ENCODE measurements around the gene MAP2K1. TPM values are rescaled to one million over a fixed set of nuclear protein-coding genes. Genes with fewer than 3 reads are reported as not detected.
A peak's percentile ranks its signal among the peaks of the same experiment; 100 is the strongest.

Gene MAP2K1
- total RNA-seq, 2 donors from 2014 or later = 83.3 to 98.1 TPM

DNA sequence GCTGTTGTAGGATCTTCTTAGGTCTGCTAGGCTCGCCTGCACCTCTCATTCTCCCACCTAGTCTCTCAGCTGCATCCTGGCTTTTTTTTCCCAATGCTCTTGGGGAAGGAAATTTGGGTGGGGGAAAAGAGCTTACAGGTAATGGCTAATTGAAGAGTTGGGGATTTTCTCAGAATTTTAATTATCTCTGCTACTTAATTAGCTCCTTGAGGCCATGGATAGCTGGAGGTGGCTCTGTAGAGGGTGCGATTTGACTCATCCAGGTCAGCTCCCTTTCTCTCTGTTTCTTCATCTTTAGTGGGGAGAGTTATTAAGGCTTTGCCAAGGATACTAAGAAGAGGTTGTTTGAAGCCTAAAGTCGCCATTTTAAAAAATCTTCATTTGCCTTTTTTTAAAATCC lies 88.3 kb downstream of the MAP2K1 start:
- ATAC-seq (replicated peaks in 1 of 2) (no peak), DNase-seq (no peak)
- Mint-ChIP-seq H3K4me1 (ENCODE audit: low read depth) (peaks cover 58% of the 10 kb centered on the region), H3K27me3 (ENCODE audit: low read depth) (no peaks in the 10 kb centered on the region), H3K27ac (no peak overlapping the region), H3K36me3 (ENCODE audit: insufficient read depth in 2 of 2) (peaks cover 0 to 3% of the 10 kb centered on the region in 2 donors), H3K9me3 (no peaks in the 10 kb centered on the region), H3K4me3 (no peak overlapping the region)

DNA sequence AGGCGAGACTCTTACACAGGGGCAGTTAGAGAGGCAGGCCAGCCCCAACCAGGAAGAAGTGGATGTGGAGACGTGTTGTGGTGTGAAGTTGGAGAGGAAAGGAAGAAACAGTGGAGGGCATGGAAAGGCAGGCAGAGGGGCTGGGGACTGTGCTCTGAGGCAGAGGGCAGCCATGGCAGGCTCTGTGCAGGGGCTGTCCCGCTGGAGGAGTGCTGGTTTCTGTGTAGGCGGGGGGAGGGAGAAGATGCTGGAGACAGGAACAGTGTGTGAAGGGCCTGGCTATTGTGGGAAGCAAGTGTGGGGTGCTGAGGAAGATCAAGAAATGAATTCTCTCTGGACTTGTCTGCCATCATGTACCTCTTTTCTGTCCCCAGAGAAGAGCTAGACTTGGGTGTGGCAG lies 89.8 kb downstream of the MAP2K1 start:
- Mint-ChIP-seq H3K27me3 (ENCODE audit: low read depth) (no peaks in the 10 kb centered on the region), H3K9me3 (no peaks in the 10 kb centered on the region), H3K27ac (peak overlapping the region; percentile 2), H3K36me3 (ENCODE audit: insufficient read depth in 2 of 2) (peaks cover 3 to 4% of the 10 kb centered on the region in 2 donors), H3K4me1 (ENCODE audit: low read depth) (peaks cover 48% of the 10 kb centered on the region), H3K4me3 (no peak overlapping the region)
- ATAC-seq (replicated peaks in 1 of 2) (no peak), DNase-seq (no peak)

DNA sequence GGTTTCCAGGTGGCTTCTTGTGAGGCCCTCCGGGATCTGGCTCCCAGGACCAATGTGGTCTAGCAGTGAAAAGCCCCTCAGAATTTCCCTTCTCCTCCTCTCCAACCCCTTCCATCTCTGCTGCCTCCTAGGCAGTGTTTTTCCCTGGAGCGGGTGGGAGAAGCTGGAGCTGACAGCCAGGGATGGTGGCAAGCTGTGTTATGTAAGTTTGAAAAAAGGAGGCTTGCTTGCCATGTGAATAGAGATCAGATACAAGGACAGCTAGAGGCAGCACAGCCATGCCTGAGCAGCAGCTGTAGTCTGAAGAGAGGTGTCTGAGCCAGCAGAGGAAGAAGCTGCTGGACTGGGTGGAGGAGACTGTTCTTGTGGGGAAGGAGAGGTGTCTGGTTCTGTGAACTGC lies 90.3 kb downstream of the MAP2K1 start:
- Mint-ChIP-seq H3K4me1 (ENCODE audit: low read depth) (peaks cover 43% of the 10 kb centered on the region), H3K9me3 (no peaks in the 10 kb centered on the region), H3K36me3 (ENCODE audit: insufficient read depth in 2 of 2) (peaks cover 4 to 5% of the 10 kb centered on the region in 2 donors), H3K27ac (no peak overlapping the region), H3K27me3 (ENCODE audit: low read depth) (no peaks in the 10 kb centered on the region), H3K4me3 (no peak overlapping the region)
- DNase-seq (no peak), ATAC-seq (replicated peaks in 1 of 2) (no peak)

DNA sequence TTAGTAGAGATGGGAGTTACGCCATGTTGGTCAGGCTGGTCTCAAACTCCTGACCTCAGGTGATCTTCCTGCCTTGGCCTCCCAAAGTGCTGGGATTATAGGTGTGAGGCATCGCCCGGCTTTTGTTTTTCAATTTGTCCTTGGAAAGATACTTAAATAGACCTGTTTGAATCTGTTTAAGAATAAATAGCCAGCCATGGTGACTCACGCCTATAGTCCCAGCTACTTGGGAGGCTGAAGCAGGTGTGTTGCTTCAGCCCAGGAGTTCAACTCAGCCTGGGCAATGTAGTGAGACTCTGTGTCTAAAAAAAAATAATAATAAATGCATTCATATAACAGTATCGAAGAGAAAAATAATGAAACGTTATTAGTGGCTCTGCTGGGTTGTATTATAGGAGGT lies 93.6 kb downstream of the MAP2K1 start:
- no peak overlapping the region for H3K4me3 Mint-ChIP-seq
- no peaks in the 10 kb centered on the region for H3K27me3 Mint-ChIP-seq (ENCODE audit: low read depth)
- H3K36me3 Mint-ChIP-seq (ENCODE audit: insufficient read depth in 2 of 2) = peaks cover 8 to 11% of the 10 kb centered on the region in 2 donors
- ATAC-seq (replicated peaks in 1 of 2) = no peak
- H3K27ac Mint-ChIP-seq = no peak overlapping the region
- H3K9me3 Mint-ChIP-seq = no peaks in the 10 kb centered on the region
- no peak for DNase-seq
- H3K4me1 Mint-ChIP-seq (ENCODE audit: low read depth) = peaks cover 23% of the 10 kb centered on the region

DNA sequence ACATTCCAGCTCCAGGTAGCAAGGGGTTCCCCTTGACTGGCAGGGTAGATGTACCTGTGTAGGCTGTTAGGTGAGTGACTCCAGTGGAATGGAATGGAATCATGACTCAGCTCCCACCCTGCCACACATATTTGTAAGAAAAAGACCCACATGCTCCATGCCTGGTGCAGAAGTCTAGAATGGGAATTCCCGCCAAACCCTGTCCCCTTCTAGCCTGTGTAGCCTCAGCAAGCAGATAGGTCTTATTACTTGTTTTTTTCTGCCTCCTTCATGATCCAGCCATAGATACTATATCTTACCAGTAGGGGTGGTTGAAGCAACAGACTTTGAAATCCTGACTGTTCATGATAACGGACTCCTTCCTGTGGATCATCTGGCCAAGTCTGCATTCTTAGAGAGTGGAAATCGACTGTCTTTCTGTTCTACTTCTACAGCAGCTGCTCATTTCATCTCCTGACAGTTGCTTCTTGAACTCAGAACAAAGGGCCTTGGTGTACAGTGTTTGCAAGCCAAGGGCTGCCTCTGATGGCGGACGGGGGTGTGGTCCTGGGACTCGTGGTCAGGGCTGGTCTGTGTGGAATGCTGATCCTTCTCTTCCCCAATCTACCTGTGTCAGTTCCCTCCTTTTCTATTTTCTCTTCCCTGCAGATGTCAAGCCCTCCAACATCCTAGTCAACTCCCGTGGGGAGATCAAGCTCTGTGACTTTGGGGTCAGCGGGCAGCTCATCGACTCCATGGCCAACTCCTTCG lies 94.6 kb downstream of the MAP2K1 start:
- H3K4me3 Mint-ChIP-seq = no peak overlapping the region
- H3K4me1 Mint-ChIP-seq (ENCODE audit: low read depth) = peaks cover 12% of the 10 kb centered on the region

DNA sequence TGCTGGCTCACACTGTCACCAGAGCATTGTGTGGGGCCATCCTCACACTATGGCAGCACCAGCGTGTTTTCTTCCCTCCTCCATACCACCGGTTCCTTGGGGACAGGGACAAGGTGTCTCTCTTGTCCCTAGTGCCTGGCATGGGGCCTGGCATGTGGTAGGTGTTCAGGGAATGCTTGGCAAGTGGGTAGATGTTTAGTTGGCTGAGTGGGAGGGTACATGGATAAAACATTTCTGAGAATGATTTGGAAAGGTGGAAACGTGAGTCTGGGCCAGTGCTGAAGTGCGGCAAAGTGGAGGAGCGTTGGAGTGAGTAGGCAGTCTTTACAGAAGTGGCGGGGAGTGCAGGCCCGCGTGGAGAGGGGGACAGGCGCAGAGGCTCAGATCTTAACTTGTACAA lies 95.8 kb downstream of the MAP2K1 start:
- Mint-ChIP-seq H3K4me3 (no peak overlapping the region), H3K4me1 (ENCODE audit: low read depth) (peaks cover 5% of the 10 kb centered on the region), H3K36me3 (ENCODE audit: insufficient read depth in 2 of 2) (peaks cover 8 to 15% of the 10 kb centered on the region in 2 donors), H3K9me3 (no peaks in the 10 kb centered on the region), H3K27me3 (ENCODE audit: low read depth) (no peaks in the 10 kb centered on the region), H3K27ac (no peak overlapping the region)
- DNase-seq (no peak), ATAC-seq (replicated peaks in 1 of 2) (no peak)

More for the DNA sequence above, 94.6 kb downstream of the MAP2K1 start:
- Mint-ChIP-seq H3K36me3 (ENCODE audit: insufficient read depth in 2 of 2) (peaks cover 8 to 11% of the 10 kb centered on the region in 2 donors), H3K27ac (no peak overlapping the region), H3K9me3 (no peaks in the 10 kb centered on the region), H3K27me3 (ENCODE audit: low read depth) (no peaks in the 10 kb centered on the region)
- ATAC-seq (replicated peaks in 1 of 2) (no peak), DNase-seq (no peak)

DNA sequence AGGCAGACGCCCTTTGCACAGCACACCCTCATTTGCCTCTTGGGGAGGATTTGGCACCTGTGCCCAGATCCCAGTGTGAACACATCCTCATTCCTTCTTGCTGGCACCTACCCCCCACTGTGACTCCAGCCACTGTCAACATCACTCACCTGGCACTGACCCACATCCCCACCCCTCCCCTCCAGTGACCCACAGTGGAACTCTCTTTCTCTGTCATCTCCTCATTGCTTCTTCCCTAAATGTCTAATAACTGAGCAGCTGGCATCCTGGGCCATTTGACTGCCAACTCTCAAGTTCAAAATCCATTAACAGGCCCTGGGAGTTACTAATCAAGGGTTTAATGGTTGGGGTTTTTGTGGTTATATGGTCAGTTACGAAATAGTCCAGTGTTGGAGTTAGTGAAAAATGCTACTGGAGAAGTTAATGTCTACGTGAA lies 96.4 kb downstream of the MAP2K1 start:
- no peaks in the 10 kb centered on the region for H3K27me3 Mint-ChIP-seq (ENCODE audit: low read depth)

DNA sequence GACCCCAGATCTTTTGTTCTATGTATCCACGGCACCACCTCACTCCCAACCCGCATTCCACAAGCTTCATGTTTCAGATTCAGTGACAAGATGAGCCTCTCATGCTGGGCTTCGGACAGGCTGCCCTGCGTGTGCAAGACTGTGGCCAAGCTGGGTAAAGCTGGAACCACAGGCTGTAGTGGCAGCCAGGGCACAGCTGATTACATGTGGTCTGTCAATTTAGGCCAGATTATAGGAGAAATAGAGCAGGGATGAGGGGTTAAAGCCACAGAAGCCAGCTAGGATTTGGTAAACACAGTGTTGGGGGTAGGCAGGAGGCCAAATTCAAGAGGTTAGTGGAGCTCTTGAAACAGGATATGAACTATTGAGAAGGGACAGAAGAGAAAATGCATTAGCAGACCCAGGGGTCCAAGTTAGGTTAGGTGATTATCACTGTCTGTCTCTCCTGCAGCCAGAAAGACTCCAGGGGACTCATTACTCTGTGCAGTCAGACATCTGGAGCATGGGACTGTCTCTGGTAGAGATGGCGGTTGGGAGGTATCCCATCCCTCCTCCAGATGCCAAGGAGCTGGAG lies 97.9 kb downstream of the MAP2K1 start:
- Mint-ChIP-seq H3K36me3 (ENCODE audit: insufficient read depth in 2 of 2) (peaks cover 8 to 14% of the 10 kb centered on the region in 2 donors), H3K4me1 (ENCODE audit: low read depth) (peaks cover 5% of the 10 kb centered on the region), H3K27ac (peak overlapping the region; percentile 27), H3K4me3 (no peak overlapping the region), H3K27me3 (ENCODE audit: low read depth) (no peaks in the 10 kb centered on the region), H3K9me3 (no peaks in the 10 kb centered on the region)
- DNase-seq (no peak), ATAC-seq (replicated peaks in 1 of 2) (no peak)

More for the DNA sequence above, 96.4 kb downstream of the MAP2K1 start:
- H3K9me3 Mint-ChIP-seq = no peaks in the 10 kb centered on the region
- H3K27ac Mint-ChIP-seq = no peak overlapping the region
- H3K4me1 Mint-ChIP-seq (ENCODE audit: low read depth) = peaks cover 5% of the 10 kb centered on the region
- H3K36me3 Mint-ChIP-seq (ENCODE audit: insufficient read depth in 2 of 2) = peaks cover 8 to 15% of the 10 kb centered on the region in 2 donors
- ATAC-seq (replicated peaks in 1 of 2) = no peak
- no peak for DNase-seq
- no peak overlapping the region for H3K4me3 Mint-ChIP-seq

DNA sequence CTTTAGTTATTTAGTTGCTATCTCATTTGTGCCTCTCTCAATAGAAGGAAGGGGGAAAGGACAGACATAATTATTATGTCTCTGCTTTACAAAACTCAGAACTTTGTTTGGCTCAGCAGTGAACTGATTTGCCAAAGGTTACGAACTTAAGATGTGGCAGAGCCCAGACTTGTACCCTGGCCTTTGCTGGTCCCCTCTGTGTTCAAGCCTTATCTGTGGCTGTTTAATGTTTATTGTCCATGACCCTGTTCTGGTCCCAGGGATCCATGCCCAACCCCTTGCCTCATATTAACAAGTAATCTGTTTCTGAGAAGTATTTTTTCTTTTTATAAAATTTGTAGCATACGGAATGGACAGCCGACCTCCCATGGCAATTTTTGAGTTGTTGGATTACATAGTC lies 100.2 kb downstream of the MAP2K1 start:
- Mint-ChIP-seq H3K27ac (no peak overlapping the region), H3K4me3 (no peak overlapping the region), H3K27me3 (ENCODE audit: low read depth) (no peaks in the 10 kb centered on the region), H3K4me1 (ENCODE audit: low read depth) (no peaks in the 10 kb centered on the region), H3K9me3 (no peaks in the 10 kb centered on the region), H3K36me3 (ENCODE audit: insufficient read depth in 2 of 2) (peaks cover 4 to 11% of the 10 kb centered on the region in 2 donors)
- DNase-seq (no peak), ATAC-seq (replicated peaks in 1 of 2) (no peak)

DNA sequence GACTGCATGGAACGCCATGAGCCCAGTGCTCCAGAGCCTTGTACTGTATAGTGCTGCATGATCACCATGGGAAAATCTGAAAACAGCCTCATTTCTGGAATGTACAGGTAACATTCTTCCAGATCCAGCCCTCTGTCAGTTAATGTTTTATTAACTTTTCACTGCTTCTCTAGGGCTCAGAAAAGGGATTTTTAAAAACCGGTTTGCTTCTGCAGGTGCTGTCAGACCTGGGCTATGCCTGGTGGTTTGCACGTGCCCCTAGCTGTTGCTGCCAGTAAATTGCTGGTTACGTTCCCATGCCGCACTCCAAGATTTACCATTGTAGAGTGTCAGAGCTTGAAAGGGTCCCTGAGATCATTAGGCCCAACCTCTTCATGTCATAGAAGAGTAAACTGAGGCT lies 101.8 kb downstream of the MAP2K1 start:
- Mint-ChIP-seq H3K4me1 (ENCODE audit: low read depth) (no peaks in the 10 kb centered on the region), H3K9me3 (no peaks in the 10 kb centered on the region), H3K27ac (no peak overlapping the region), H3K36me3 (ENCODE audit: insufficient read depth in 2 of 2) (peaks cover 2 to 12% of the 10 kb centered on the region in 2 donors), H3K4me3 (no peak overlapping the region), H3K27me3 (ENCODE audit: low read depth) (no peaks in the 10 kb centered on the region)
- ATAC-seq (replicated peaks in 1 of 2) = no peak
- no peak for DNase-seq

DNA sequence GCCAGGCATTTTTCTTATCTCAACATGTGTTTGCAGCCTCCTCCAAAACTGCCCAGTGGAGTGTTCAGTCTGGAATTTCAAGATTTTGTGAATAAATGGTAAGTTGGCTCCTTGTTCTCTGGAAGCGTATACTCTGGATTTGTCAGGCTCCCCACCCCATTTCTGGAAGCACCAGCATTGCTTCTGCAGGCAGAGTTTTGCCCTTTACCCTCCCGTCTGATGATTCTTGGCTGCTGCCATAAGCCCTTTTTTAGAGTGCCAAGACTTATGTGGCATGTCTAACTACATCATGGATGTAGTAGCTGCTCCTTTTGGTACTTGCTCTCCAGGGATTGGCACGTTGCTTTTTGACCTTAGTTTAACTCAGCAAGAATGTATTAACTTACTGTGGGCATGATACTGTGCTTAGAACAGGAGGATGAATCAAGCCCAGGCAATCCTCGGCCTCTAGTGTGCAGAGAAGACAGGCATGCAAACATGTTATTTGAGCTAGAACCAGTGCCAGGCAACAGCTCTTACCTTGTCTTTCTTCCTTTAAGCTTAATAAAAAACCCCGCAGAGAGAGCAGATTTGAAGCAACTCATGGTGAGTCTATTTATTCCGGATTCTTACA lies 102.6 kb downstream of the MAP2K1 start:
- Mint-ChIP-seq H3K4me1 (ENCODE audit: low read depth) (peaks cover 4% of the 10 kb centered on the region), H3K27me3 (ENCODE audit: low read depth) (no peaks in the 10 kb centered on the region), H3K27ac (peak overlapping the region; percentile 39), H3K36me3 (ENCODE audit: insufficient read depth in 2 of 2) (peaks cover 3 to 15% of the 10 kb centered on the region in 2 donors), H3K4me3 (no peak overlapping the region), H3K9me3 (no peaks in the 10 kb centered on the region)
- ATAC-seq (replicated peaks in 1 of 2) = no peak
- DNase-seq = no peak

DNA sequence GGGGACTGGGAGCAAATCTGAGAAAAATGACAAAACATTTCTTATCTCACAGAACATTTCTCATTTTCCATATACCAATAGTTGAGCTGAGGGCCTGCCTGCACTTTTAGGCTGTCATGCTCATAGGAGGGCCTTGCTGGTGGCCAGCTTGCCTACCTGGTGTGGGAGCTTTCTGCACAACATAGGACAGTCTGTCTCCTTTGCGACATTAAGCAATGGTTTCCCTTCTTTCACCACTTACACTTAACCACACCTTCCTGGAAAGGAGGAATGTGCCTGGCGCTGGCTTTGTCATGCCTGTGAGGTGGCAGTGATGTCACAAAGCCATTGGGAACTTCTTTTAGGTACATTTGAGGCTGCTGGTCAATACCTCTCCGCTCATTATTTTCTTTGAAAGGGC lies 105.1 kb downstream of the MAP2K1 start:
- peaks cover 23% of the 10 kb centered on the region for H3K4me1 Mint-ChIP-seq (ENCODE audit: low read depth)
- H3K27ac Mint-ChIP-seq = peak overlapping the region; percentile 11
- H3K4me3 Mint-ChIP-seq = no peak overlapping the region
- no peaks in the 10 kb centered on the region for H3K27me3 Mint-ChIP-seq (ENCODE audit: low read depth)
- no peaks in the 10 kb centered on the region for H3K9me3 Mint-ChIP-seq
- peaks cover 2 to 17% of the 10 kb centered on the region in 2 donors for H3K36me3 Mint-ChIP-seq (ENCODE audit: insufficient read depth in 2 of 2)
- DNase-seq = no peak
- ATAC-seq (replicated peaks in 1 of 2) = no peak

DNA sequence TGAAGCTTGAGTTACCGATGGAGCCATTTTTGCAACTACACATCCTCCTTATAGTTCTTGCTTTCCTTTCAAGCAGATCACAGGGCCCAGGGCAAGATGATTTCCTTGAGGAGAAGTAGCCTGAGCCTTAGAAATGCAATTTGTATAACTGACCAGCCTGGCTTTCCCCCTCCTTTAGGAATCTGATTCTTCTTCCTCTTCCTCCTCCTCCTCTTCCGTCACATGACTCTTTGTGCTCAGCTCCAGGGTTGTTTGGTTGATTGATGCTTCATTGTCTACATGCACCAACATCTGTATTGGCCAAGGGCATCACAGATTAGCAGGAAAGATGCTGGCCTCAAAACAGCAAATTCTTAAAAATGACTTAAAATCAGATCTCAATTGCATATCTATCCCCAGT lies 107.5 kb downstream of the MAP2K1 start:
- H3K9me3 Mint-ChIP-seq = no peaks in the 10 kb centered on the region
- H3K4me1 Mint-ChIP-seq (ENCODE audit: low read depth) = peaks cover 41% of the 10 kb centered on the region
- DNase-seq (no peak), ATAC-seq (replicated peaks in 1 of 2) (no peak)
- peak overlapping the region; percentile 83 for H3K27ac Mint-ChIP-seq
- H3K4me3 Mint-ChIP-seq = no peak overlapping the region
- no peaks in the 10 kb centered on the region for H3K27me3 Mint-ChIP-seq (ENCODE audit: low read depth)
- H3K36me3 Mint-ChIP-seq (ENCODE audit: insufficient read depth in 2 of 2) = peaks cover 5 to 25% of the 10 kb centered on the region in 2 donors
